HL-60 (cell line): Measurements from ENCODE around the gene ESPL1.
A peak's percentile ranks its signal among the peaks of the same experiment; 100 is the strongest.

ENCODE experiments used
- DNase-seq, 2 experiments: peaks; one replicate each; pipeline ENCODE4 v3.0.0-alpha.2; 2010 to 2020; ENCODE audit warnings: low read depth in 1 of 2, low spot score in 1 of 2
- H3K27ac ChIP-seq: fragments of 250-450 bp; sonication (Bioruptor Pico); replicated peaks from 2 replicates; pipeline ENCODE4 v1.5.1; 2020; ENCODE audit warnings: mild to moderate bottlenecking, moderate library complexity
- H3K27me3 ChIP-seq: fragments of 250-450 bp; sonication (Bioruptor Pico); 2 replicates; pipeline ENCODE4 v1.5.1; 2021; ENCODE audit warnings: mild to moderate bottlenecking, moderate library complexity; ENCODE audit not compliant: insufficient read depth, poor library complexity, severe bottlenecking
- H3K4me3 ChIP-seq: replicated peaks from 2 replicates; pipeline ENCODE4 v1.5.1; 2011; ENCODE audit warnings: mild to moderate bottlenecking, control low read depth, low read length; ENCODE audit not compliant: insufficient read depth
- GABPA ChIP-seq: IDR thresholded peaks from 2 replicates; pipeline ENCODE4 v1.6.1; 2012; ENCODE audit warnings: low read depth
- POLR2AphosphoS5 ChIP-seq: IDR thresholded peaks from 2 replicates; pipeline ENCODE4 v1.6.1; 2012; ENCODE audit warnings: low read depth
- SPI1 ChIP-seq: IDR thresholded peaks from 2 replicates; pipeline ENCODE4 v1.6.1; 2012; ENCODE audit warnings: low read depth, mild to moderate bottlenecking, borderline replicate concordance
- TF ChIP-seq, protein P1 (sequence below): IDR thresholded peaks from one replicate; pipeline ENCODE4 v1.5.1; 2011; ENCODE audit warnings: low read length, control low read depth, inconsistent platforms; ENCODE audit not compliant: insufficient read depth
- TF ChIP-seq, protein P2 (sequence below): IDR thresholded peaks from 2 replicates; pipeline ENCODE4 v1.6.1; 2012; ENCODE audit warnings: low read depth; ENCODE audit not compliant: insufficient replicate concordance

ESPL1 gene

DNA sequence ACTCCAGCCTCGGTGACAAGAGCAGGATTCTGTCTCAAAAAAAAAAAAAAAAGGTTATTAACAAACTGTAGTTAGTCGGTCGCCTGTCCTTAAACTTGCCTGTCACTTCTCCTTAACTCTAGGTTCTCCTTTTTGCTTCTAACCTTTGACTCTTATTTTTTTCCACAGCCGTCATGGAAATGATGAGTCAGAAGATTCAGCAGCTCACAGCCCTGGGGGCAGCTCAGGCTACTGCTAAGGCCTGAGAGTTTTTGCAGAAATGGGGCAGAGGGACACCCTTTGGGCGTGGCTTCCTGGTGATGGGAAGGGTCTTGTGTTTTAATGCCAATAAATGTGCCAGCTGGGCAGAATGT, 31.0 kb downstream of the ESPL1 start:
- peak overlapping the region; percentile 95 for H3K27ac ChIP-seq
- TF ChIP-seq GABPA = no peak
- TF ChIP-seq SPI1 = peak; percentile 62; the same call in 1 of the 2 replicates

DNA sequence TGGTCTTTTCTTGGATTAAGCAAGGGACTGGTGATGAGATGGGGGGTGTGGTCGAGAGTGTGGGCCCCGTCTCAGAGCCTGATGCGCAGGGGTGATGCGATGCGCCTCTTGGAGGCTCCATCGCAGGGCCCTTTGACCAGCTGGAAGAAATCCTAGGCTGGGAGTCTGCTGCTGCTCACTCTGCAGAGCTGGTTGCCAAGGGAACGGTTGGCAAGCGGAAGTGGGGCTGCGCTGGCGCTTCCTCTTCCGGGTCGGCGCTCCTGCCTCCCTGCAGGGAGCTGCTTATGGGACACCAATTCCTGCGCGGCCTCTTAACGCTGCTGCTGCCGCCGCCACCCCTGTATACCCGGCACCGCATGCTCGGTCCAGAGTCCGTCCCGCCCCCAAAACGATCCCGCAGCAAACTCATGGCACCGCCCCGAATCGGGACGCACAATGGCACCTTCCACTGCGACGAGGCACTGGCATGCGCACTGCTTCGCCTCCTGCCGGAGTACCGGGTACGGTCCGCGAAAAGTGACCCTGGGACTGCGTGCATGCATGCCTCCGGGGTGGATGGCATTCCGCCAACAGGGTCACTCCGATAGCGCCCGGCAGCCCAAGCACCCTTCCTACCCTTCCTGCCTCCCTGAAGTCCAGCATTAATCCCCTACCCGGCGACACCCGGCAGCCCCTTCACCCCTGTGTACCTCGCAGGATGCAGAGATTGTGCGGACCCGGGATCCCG, 31.5 kb downstream of the ESPL1 start, which contains the start of gene MYG1:
TSS of gene MYG1 (plus strand) at position 242 of the 727 bp plus-strand sequence. CDS start at position 285, 43 bp downstream.
- Histone ChIP-seq H3K4me3 (peak within 1 kb of the TSS; percentile 95), H3K27me3 (no peaks in the 10 kb centered on the region), H3K27ac (peak within 1 kb of the TSS; percentile 95)
- DNase-seq = peak; percentile 92 to 93
- TF ChIP-seq POLR2AphosphoS5 = peak; percentile 91
- TF ChIP-seq, protein P1, sequence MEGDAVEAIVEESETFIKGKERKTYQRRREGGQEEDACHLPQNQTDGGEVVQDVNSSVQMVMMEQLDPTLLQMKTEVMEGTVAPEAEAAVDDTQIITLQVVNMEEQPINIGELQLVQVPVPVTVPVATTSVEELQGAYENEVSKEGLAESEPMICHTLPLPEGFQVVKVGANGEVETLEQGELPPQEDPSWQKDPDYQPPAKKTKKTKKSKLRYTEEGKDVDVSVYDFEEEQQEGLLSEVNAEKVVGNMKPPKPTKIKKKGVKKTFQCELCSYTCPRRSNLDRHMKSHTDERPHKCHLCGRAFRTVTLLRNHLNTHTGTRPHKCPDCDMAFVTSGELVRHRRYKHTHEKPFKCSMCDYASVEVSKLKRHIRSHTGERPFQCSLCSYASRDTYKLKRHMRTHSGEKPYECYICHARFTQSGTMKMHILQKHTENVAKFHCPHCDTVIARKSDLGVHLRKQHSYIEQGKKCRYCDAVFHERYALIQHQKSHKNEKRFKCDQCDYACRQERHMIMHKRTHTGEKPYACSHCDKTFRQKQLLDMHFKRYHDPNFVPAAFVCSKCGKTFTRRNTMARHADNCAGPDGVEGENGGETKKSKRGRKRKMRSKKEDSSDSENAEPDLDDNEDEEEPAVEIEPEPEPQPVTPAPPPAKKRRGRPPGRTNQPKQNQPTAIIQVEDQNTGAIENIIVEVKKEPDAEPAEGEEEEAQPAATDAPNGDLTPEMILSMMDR = no peak
- TF ChIP-seq SPI1 = peak; percentile 86
- TF ChIP-seq GABPA = peak; percentile 96
- TF ChIP-seq, protein P2, sequence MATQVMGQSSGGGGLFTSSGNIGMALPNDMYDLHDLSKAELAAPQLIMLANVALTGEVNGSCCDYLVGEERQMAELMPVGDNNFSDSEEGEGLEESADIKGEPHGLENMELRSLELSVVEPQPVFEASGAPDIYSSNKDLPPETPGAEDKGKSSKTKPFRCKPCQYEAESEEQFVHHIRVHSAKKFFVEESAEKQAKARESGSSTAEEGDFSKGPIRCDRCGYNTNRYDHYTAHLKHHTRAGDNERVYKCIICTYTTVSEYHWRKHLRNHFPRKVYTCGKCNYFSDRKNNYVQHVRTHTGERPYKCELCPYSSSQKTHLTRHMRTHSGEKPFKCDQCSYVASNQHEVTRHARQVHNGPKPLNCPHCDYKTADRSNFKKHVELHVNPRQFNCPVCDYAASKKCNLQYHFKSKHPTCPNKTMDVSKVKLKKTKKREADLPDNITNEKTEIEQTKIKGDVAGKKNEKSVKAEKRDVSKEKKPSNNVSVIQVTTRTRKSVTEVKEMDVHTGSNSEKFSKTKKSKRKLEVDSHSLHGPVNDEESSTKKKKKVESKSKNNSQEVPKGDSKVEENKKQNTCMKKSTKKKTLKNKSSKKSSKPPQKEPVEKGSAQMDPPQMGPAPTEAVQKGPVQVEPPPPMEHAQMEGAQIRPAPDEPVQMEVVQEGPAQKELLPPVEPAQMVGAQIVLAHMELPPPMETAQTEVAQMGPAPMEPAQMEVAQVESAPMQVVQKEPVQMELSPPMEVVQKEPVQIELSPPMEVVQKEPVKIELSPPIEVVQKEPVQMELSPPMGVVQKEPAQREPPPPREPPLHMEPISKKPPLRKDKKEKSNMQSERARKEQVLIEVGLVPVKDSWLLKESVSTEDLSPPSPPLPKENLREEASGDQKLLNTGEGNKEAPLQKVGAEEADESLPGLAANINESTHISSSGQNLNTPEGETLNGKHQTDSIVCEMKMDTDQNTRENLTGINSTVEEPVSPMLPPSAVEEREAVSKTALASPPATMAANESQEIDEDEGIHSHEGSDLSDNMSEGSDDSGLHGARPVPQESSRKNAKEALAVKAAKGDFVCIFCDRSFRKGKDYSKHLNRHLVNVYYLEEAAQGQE = no peak

More for the DNA sequence above, 31.0 kb downstream of the ESPL1 start:
- H3K27me3 ChIP-seq = no peaks in the 10 kb centered on the region
- peak; percentile 82 to 90 for DNase-seq
- H3K4me3 ChIP-seq = peak overlapping the region; percentile 95

- no peak for DNase-seq
- H3K4me3 ChIP-seq = peak overlapping the region; percentile 95
- TF ChIP-seq, protein P2 = no peak
- TF ChIP-seq GABPA (no peak), SPI1 (no peak), POLR2AphosphoS5 (no peak)
- TF ChIP-seq, protein P1 = no peak
- peak overlapping the region; percentile 95 for H3K27ac ChIP-seq
- H3K27me3 ChIP-seq = no peaks in the 10 kb centered on the region
Observed at GRCh38 chr12:53300187-53300586, 32.1 kb downstream of the ESPL1 start.

GRCh38 chr12:53302903-53303302, 34.8 kb downstream of the ESPL1 start:
- H3K27me3 ChIP-seq = no peaks in the 10 kb centered on the region
- DNase-seq = no peak
- H3K27ac ChIP-seq = no peak overlapping the region
- no peak overlapping the region for H3K4me3 ChIP-seq
- TF ChIP-seq, protein P1 = no peak
- no peak for TF ChIP-seq SPI1
- TF ChIP-seq, protein P2 = no peak
- TF ChIP-seq GABPA = no peak
- no peak for TF ChIP-seq POLR2AphosphoS5
